Esophagus (tissue), 2 donors: Measurements from ENCODE around the gene PARD6G. TPM values are rescaled to one million over a fixed set of nuclear protein-coding genes. Genes with fewer than 3 reads are reported as not detected.

ENCODE experiments used
- H3K27ac ChIP-seq, 2 donors: one replicate each; pipeline ENCODE4 v1.5.1; 2013; ENCODE audit warnings: low read depth in 2 of 2, mild to moderate bottlenecking in 2 of 2, inconsistent platforms in 1 of 2, low read length in 1 of 2, moderate library complexity in 1 of 2
- H3K27me3 ChIP-seq, 2 donors: one replicate each; pipeline ENCODE4 v1.6.1; 2013; ENCODE audit warnings: low read length in 2 of 2, control low read depth in 1 of 2, mild to moderate bottlenecking in 1 of 2; ENCODE audit not compliant: insufficient read depth in 2 of 2, control insufficient read depth in 1 of 2
- H3K36me3 ChIP-seq, 2 donors: one replicate each; pipeline ENCODE4 v1.6.1; 2013; ENCODE audit warnings: low read length in 1 of 2; ENCODE audit not compliant: control insufficient read depth in 2 of 2, insufficient read depth in 2 of 2
- H3K4me1 ChIP-seq, 2 donors: one replicate each; pipeline ENCODE4 v1.6.1; 2013; ENCODE audit warnings: low read length in 1 of 2; ENCODE audit not compliant: control insufficient read depth in 2 of 2, insufficient read depth in 2 of 2
- H3K4me3 ChIP-seq, 2 donors: one replicate each; pipeline ENCODE4 v1.5.1; 2013; ENCODE audit warnings: low read length in 2 of 2, mild to moderate bottlenecking in 2 of 2, low read depth in 1 of 2, moderate library complexity in 1 of 2
- H3K9me3 ChIP-seq, 2 donors: one replicate each; pipeline ENCODE4 v1.6.1; 2013; ENCODE audit warnings: mild to moderate bottlenecking in 2 of 2, low read depth in 1 of 2, low read length in 1 of 2, moderate library complexity in 1 of 2; ENCODE audit not compliant: control insufficient read depth in 2 of 2, insufficient read depth in 1 of 2
- WGBS, 2 donors: extraction: QIAGEN DNeasy Blood & Tissue Kit; methylation state at CpG; one replicate each; pipeline ENCODE4 v1.1.7; 2013; 5-methylcytosine and 5-hydroxymethylcytosine counted together
- polyA plus RNA-seq, 2 donors: library from polyadenylated mRNA; stranded (reverse); fragments of 200-250 nt; gene quantifications; one replicate each; pipeline ENCODE4 v1.2.3, GENCODE V29; 2013
- donor health status: healthy with polysubstance abuse.
- donor health status: Bipolar disorder and iron deficiency.

The PARD6G gene
- polyA plus RNA-seq, 2 donors = 10.9 to 15.9 TPM

- 58 to 68% methylated on average over 17 of the region's 17 CpGs for WGBS, 2 donors
- H3K4me3 ChIP-seq = no peak overlapping the region
- no peak overlapping the region for H3K27ac ChIP-seq
- H3K4me1 ChIP-seq = no peaks in the 10 kb centered on the region
- no peaks in the 10 kb centered on the region for H3K27me3 ChIP-seq
- peaks cover 0 to 13% of the 10 kb centered on the region in 2 donors for H3K36me3 ChIP-seq
- H3K9me3 ChIP-seq = no peaks in the 10 kb centered on the region
These were observed 46.2 kb downstream of the PARD6G start for GRCh38 chr18:80200932-80201672.

DNA sequence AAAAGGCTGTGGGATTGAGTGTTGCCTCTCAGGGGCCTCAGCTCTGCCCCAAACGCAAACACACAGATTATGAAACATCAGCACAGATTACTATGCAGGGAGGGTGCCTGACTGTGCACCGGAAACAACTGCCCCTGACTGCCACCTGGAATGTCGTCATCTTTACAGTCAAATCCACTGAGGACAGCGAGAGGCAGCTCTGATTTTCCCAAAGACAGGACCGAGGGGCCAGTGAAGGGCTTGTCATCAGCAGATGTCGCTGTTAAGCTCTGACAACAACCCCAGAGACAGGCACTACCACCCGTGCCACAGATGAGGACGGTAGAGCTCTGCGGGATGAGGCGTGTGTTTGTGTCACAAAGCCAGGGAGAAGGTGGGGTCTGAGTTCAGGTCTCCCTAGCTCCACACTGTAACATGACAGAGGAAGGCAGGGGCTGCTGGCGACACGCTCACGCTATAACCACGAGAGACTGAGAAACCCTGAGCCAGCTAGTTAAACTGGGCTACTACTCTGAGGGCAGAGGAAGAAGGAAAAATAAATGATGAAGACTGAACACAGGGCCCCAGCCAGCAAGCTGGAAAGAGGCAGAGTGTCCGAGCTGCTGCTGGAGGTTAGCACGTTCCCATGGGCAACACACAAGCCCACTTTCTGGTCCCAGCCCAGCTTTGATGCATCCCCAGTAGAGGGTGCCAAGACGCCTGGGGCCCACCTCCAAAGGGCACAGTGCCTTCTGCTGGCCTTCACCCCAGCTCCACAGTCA is 47.0 kb downstream of the PARD6G start:
- H3K4me1 ChIP-seq = no peaks in the 10 kb centered on the region
- H3K27ac ChIP-seq = no peak overlapping the region
- 74 to 76% methylated on average over 17 of the region's 17 CpGs for WGBS, 2 donors
- no peaks in the 10 kb centered on the region for H3K9me3 ChIP-seq
- no peak overlapping the region for H3K4me3 ChIP-seq
- peaks cover 0 to 13% of the 10 kb centered on the region in 2 donors for H3K36me3 ChIP-seq
- no peaks in the 10 kb centered on the region for H3K27me3 ChIP-seq

DNA sequence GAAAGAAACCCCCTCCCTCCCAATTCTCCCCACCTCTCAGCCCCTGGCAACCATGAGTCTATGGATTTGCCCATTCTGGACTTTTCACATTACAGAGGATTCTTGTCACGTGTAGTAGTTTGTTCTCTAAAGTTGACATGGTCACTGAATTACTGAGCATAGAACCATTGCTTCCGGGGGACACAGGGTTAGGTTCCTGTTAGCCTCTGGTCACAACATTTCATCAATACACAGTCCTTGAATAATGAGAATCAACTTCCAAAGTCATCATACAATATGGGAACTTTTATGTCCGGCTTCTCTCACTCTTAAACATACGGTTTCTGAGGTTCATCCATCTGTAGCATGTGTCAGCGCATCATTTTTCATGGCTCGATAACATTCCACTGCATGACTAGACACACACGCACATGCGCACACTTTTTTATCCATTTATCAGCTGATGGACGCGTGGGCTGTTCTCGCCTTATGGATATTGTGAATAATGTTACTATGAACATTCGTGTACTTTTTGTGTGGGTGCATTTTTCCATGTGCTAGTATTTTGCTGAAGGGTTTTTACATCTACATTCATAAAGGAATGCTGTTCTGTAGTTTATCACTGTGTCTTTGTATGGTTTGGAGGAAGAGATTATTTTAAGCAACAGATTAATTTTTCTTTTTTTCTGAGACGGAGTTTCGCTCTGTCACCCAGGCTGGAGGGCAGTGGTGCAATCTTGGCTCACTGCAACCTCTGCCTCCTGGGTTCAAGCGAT is 48.1 kb downstream of the PARD6G start:
- Histone ChIP-seq H3K27me3 (no peaks in the 10 kb centered on the region), H3K4me1 (no peaks in the 10 kb centered on the region), H3K36me3 (peaks cover 0 to 13% of the 10 kb centered on the region in 2 donors), H3K27ac (no peak overlapping the region), H3K9me3 (no peaks in the 10 kb centered on the region), H3K4me3 (no peak overlapping the region)
- WGBS, 2 donors = 89 to 90% methylated on average over 15 of the region's 15 CpGs

- no peaks in the 10 kb centered on the region for H3K4me1 ChIP-seq
- no peaks in the 10 kb centered on the region for H3K27me3 ChIP-seq
- H3K9me3 ChIP-seq = no peaks in the 10 kb centered on the region
- H3K27ac ChIP-seq = no peak overlapping the region
- H3K4me3 ChIP-seq = no peak overlapping the region
- 74 to 82% methylated on average over 1 of the region's 1 CpG for WGBS, 2 donors
- H3K36me3 ChIP-seq = peaks cover 0 to 13% of the 10 kb centered on the region in 2 donors
These were observed 48.9 kb downstream of the PARD6G start for GRCh38 chr18:80198391-80198790.

- H3K4me3 ChIP-seq = no peak overlapping the region
- H3K4me1 ChIP-seq = no peaks in the 10 kb centered on the region
- H3K27me3 ChIP-seq = no peaks in the 10 kb centered on the region
- H3K36me3 ChIP-seq = peaks cover 0 to 17% of the 10 kb centered on the region in 2 donors
- H3K9me3 ChIP-seq = no peaks in the 10 kb centered on the region
- H3K27ac ChIP-seq = no peak overlapping the region
- WGBS, 2 donors = 78 to 79% methylated on average over 4 of the region's 4 CpGs
These were observed 49.8 kb downstream of the PARD6G start for GRCh38 chr18:80197528-80197927.

DNA sequence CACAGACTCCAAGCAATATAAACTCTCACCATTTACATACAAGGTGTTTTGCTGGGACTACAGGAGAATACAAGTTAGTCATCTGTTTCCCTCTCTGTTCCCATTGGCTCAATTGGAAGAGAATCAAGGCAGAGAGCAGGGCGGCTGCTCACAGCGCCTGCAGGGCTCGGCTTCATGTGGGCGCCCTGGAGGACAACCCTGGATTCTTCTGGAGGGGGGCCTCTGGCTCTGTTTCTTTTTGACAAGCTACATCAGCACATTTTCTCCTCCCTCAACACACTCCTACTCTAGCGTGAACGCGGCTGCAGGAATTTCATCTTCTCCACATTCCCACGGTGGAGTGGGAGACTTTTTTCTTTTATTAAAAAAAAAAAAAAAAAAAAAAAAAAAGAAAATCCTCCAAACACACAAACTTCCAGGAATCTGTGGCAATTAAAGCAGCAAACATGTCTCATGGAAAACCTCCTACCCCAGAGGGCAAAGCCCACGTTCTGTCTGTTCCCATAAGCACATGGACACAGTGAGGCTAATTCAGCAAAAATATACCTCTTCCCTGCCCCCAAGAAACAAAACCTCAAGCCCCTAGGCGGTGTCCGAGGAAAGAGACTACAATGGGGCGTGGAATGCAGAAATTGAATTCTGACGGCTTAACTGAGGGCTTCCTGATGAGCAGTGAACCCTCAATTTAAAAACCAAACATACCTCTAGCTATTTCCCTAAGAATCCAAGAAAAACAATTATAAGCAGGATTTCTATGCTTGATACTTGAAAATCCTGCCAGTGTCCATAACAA is 50.6 kb downstream of the PARD6G start:
- Histone ChIP-seq H3K36me3 (peaks cover 0 to 18% of the 10 kb centered on the region in 2 donors), H3K4me3 (no peak overlapping the region), H3K4me1 (no peaks in the 10 kb centered on the region), H3K27ac (peak overlapping the region in 1 of 2 donors; percentile 16), H3K9me3 (no peaks in the 10 kb centered on the region), H3K27me3 (no peaks in the 10 kb centered on the region)
- 41 to 46% methylated on average over 13 of the region's 13 CpGs for WGBS, 2 donors

DNA sequence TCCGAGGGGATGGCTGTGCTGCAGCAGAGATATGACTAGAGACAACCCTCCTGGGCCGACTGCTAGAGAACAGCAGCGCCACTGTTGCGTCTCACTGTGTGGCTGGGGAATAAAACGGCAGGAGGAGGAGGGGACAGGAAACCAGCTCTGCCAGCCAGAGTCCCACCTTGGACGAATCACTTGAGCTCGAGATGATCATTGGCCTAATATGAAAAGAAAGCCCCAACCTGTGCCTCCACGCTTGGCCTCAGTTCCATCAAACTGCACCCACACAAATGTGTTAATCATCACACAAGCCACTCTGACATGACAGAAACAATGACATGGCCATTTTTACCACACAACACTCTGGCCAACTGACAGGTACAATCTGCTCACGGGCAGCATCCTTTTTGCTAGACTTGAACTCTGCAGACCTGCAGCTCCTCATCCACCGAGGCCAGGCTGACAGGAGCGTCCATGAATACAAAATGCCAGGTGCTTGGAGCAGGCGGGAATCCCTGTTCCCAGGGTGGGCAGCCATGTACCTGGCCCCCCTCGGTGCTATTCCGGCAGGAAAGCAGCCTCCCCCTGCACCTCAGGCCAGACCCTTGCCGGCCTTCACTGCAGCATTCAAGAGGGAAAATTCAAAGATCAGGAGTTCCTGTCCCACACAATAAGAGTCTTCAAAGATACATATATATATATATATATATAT is 52.3 kb downstream of the PARD6G start:
- Histone ChIP-seq H3K36me3 (peaks cover 0 to 8% of the 10 kb centered on the region in 2 donors), H3K27ac (peak overlapping the region in 1 of 2 donors; percentile 3), H3K9me3 (no peaks in the 10 kb centered on the region), H3K27me3 (no peaks in the 10 kb centered on the region), H3K4me1 (no peaks in the 10 kb centered on the region), H3K4me3 (no peak overlapping the region)
- WGBS, 2 donors = 69 to 79% methylated on average over 15 of the region's 15 CpGs

DNA sequence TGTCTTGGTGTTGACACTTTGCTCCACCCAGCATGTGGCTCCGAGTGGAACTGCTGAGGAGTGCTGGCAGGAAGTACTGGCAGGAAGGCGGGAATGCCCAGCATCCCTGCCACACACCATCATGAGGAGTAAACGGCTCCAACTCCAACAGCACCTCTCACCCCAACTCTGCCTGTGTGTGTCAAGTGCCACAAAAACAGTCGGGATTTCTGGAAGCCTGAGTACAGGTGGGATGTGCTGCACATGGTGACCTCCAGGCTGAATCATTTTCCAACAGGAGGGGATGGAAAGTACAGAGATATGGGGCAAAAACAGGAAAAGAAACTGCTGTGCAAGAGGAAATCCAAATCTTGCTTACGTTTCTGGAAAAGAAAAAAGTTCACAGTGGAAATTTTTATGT is 53.6 kb downstream of the PARD6G start:
- Histone ChIP-seq H3K27me3 (no peaks in the 10 kb centered on the region), H3K4me1 (peaks cover 0 to under 1% of the 10 kb centered on the region in 2 donors), H3K27ac (no peak overlapping the region), H3K9me3 (no peaks in the 10 kb centered on the region), H3K4me3 (no peak overlapping the region), H3K36me3 (peaks cover 0 to 8% of the 10 kb centered on the region in 2 donors)
- WGBS, 2 donors = 57 to 64% methylated on average over 5 of the region's 5 CpGs
